Mononuclear cell (primary cell): ENCODE results near the gene ZFP57. TPM values are rescaled to one million over a fixed set of nuclear protein-coding genes. Genes with fewer than 3 reads are reported as not detected.

Experiments used
- H3K27me3 ChIP-seq: 2 replicates; pipeline ENCODE4 v1.6.0; 2011; ENCODE audit warnings: low read length, control low read depth; ENCODE audit not compliant: insufficient read depth
- H3K4me1 ChIP-seq: 2 replicates; pipeline ENCODE4 v1.5.1; 2011; ENCODE audit warnings: mild to moderate bottlenecking, low read length, control low read depth; ENCODE audit not compliant: insufficient read depth
- H3K4me3 ChIP-seq: 2 replicates; pipeline ENCODE4 v1.5.1; 2011; ENCODE audit warnings: mild to moderate bottlenecking, low read length, moderate library complexity
- H3K9me3 ChIP-seq: 2 replicates; pipeline ENCODE4 v1.5.1; 2011; ENCODE audit warnings: low read depth, mild to moderate bottlenecking, control low read depth, low read length
- total RNA-seq: library from RNA; depleted of rRNA; stranded (reverse); fragments of >200 nt; gene quantifications from one replicate; pipeline ENCODE4 v1.2.3, GENCODE V29; 2012

Gene ZFP57
- total RNA-seq, 1 donor = not detected

DNA sequence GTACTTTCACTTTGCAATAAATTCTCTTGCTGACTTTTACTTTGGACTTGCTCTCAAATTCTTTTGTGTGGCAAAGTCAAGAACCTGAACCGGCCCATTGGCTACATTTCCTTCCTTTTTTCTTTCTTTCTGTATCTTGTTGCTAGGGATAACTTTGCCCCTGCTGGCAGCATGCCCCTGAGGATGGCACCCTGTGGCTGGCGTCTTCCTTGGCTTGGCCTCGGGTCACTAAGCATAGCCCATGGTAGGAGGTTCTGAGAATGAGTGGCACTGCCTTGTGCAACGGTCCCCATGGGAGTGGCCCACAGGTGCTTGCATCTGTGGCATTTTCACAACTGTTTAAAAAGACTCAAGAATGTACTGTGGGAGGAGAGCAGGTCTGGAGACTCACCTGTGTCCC is 28.2 kb upstream of the ZFP57 start:
- no peaks in the 10 kb centered on the region for H3K9me3 ChIP-seq
- peak overlapping the region; percentile 3 for H3K4me3 ChIP-seq
- H3K27me3 ChIP-seq = no peaks in the 10 kb centered on the region
- peaks cover 36% of the 10 kb centered on the region for H3K4me1 ChIP-seq

GRCh38 chr6:29708432-29709179 is 27.7 kb upstream of the ZFP57 start:
- Histone ChIP-seq H3K27me3 (no peaks in the 10 kb centered on the region), H3K4me3 (no peak overlapping the region), H3K9me3 (no peaks in the 10 kb centered on the region), H3K4me1 (peaks cover 36% of the 10 kb centered on the region)

DNA sequence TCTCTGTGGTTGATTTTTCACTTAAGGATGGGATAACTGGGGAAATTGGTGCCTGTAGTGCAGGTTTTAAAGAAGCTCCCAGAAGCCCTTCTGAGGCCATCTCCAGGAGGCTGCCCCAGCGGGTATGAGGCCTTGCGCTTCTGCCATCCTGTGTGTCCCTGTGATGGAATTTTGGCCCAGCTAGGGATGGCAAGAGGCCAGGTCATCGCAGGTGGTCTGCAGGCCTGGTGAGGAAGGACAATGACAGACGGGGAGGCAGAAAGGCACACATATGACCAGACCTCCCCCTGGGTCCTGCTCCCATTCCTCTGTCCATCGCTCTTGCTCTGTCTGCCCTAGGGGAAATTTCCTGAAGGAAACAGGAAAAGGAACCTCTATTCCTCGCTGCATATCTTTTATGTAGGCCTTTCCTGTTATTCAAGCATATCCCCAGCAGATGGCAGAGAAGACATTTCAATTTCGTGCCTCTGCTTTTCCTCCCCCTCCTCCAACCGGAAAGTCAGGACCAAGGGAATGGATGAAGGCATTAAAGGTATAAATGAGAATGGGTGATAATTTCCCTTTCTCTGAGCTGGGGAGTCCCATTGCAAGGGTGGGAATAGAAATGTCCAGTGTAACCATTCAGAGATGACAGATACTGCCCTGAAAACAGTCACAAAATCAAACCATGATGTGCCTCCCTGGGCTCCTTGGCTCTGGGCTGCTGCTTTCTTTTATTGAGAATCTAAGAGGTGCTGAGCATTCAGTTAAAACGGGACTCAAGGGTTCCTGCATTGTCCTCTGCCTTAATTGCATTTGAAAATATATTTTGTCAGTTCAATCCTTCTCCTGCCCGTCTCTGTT is 24.7 kb upstream of the ZFP57 start:
- Histone ChIP-seq H3K27me3 (peaks cover 9% of the 10 kb centered on the region), H3K9me3 (no peaks in the 10 kb centered on the region), H3K4me3 (no peak overlapping the region), H3K4me1 (peaks cover 34% of the 10 kb centered on the region)

DNA sequence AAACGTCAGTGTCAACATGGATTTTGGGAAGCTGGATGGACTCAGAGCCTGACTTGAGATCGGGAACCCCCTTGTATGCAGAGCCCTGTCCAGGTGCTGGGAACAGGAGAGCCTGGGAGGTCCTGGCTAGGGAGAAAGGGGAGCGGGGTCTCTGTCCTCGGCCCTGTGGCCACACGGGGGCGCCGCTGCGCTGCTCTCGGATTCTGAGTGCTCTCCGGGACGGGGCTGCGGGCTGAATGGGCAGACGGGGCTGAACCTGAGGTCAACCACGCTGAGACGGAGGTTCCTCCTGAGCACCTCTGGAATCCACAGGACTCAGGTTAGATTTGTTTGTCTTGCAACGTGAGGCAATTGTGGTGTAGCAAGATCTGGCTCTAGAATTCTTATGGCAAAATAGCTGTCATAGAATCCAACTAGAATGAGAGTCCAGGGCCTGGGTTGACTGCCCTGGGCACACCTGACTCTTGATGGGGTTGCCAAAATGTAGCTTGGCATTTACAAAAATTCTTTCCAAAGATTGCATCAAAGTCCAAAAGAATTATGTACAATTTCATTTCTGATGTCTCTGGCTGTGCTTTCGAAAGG is 21.7 kb upstream of the ZFP57 start:
- H3K4me3 ChIP-seq = no peak overlapping the region

GRCh38 chr6:29696147-29697125 is 15.5 kb upstream of the ZFP57 start:
- Histone ChIP-seq H3K4me1 (no peaks in the 10 kb centered on the region), H3K4me3 (no peak overlapping the region), H3K9me3 (no peaks in the 10 kb centered on the region), H3K27me3 (peaks cover 3% of the 10 kb centered on the region)

More for the DNA sequence above, 21.7 kb upstream of the ZFP57 start:
- Histone ChIP-seq H3K4me1 (peaks cover 8% of the 10 kb centered on the region), H3K9me3 (no peaks in the 10 kb centered on the region), H3K27me3 (peaks cover 10% of the 10 kb centered on the region)

GRCh38 chr6:29694637-29695036 is 13.7 kb upstream of the ZFP57 start:
- Histone ChIP-seq H3K27me3 (no peaks in the 10 kb centered on the region), H3K4me3 (no peak overlapping the region), H3K9me3 (no peaks in the 10 kb centered on the region), H3K4me1 (no peaks in the 10 kb centered on the region)

DNA sequence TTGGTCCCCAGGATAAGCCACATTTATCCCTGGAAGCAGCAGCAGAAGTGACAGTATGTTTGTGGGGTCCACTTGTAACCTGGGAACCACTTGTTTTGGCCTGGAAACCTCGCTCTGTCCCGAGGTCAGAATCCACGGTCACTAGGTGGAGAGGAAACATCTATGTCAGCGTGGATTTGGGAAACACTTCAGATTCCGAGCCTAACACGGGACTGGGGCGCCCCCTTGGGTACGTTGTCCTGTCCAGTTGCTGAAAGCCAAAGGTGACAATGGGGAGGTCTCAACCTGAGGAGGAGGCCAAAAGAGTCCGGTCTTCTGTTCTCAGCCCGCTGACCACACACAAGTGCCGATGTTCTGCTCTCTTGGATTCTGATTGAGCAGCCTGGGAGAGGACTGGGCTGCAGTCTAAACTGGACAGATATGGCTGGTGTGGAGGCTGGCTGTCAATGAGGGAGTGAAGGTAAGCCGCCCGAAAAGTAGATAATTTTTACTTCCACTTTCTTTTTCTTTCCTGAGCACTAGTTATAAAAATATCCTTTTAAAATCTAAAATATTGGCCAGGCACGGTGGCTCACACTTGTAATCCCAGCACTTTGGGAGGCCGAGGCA is 4.9 kb upstream of the ZFP57 start:
- no peaks in the 10 kb centered on the region for H3K27me3 ChIP-seq
- H3K9me3 ChIP-seq = no peaks in the 10 kb centered on the region
- no peaks in the 10 kb centered on the region for H3K4me1 ChIP-seq
- no peak overlapping the region for H3K4me3 ChIP-seq

- Histone ChIP-seq H3K27me3 (no peaks in the 10 kb centered on the region), H3K4me1 (no peaks in the 10 kb centered on the region), H3K9me3 (no peaks in the 10 kb centered on the region), H3K4me3 (no peak overlapping the region)
Measured at GRCh38 chr6:29681811-29682210, 859 bp upstream of the ZFP57 start.

DNA sequence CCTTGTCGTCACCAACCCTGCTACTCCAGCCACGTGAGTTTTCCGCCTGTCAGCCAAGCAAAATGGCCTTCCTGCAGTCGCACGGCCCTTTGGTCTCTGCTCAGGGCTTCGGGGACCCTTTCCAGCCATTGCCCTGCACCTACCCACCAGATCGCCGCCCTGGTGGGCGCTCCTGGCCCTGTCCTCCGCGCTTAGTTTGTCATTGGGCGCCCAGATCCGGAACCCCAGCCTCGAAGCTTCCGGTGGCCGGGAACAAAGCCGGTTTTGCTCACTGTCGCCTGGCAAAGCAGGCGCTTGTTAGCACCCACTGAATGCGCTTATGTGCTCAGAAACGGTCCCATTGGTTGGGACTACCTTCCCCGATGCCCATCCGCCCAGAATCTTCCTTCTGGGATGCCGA is 536 bp downstream of the ZFP57 start:
- Histone ChIP-seq H3K4me3 (no peak overlapping the region), H3K4me1 (no peaks in the 10 kb centered on the region), H3K9me3 (no peaks in the 10 kb centered on the region), H3K27me3 (no peaks in the 10 kb centered on the region)

- no peak overlapping the region for H3K4me3 ChIP-seq
- no peaks in the 10 kb centered on the region for H3K9me3 ChIP-seq
- H3K27me3 ChIP-seq = no peaks in the 10 kb centered on the region
- no peaks in the 10 kb centered on the region for H3K4me1 ChIP-seq
Measured at GRCh38 chr6:29679962-29680361, 990 bp downstream of the ZFP57 start.

DNA sequence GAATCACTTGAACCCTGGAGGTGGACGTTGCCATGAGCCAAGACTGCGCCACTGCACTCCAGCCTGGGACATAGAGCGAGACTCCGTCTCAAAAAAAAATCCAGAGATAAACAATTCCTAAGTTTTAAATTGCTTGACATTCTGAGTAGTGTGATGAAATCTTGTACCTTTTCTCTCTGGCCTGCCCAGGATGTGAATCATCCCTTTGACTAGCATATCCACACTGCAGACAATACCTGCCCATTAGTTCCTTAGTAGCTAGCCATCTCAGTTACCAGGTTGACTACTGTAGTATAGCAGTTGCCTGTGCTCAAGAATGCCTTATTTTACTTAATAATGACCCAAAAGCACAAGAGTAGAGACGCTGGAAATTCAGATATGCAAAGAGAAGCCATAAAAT is 2.8 kb downstream of the ZFP57 start:
- no peak overlapping the region for H3K4me3 ChIP-seq
- H3K9me3 ChIP-seq = no peaks in the 10 kb centered on the region
- H3K27me3 ChIP-seq = no peaks in the 10 kb centered on the region
- H3K4me1 ChIP-seq = no peaks in the 10 kb centered on the region

- Histone ChIP-seq H3K4me3 (no peak overlapping the region), H3K4me1 (no peaks in the 10 kb centered on the region), H3K9me3 (no peaks in the 10 kb centered on the region), H3K27me3 (no peaks in the 10 kb centered on the region)
Measured at GRCh38 chr6:29676981-29677601, 3.9 kb downstream of the ZFP57 start.

DNA sequence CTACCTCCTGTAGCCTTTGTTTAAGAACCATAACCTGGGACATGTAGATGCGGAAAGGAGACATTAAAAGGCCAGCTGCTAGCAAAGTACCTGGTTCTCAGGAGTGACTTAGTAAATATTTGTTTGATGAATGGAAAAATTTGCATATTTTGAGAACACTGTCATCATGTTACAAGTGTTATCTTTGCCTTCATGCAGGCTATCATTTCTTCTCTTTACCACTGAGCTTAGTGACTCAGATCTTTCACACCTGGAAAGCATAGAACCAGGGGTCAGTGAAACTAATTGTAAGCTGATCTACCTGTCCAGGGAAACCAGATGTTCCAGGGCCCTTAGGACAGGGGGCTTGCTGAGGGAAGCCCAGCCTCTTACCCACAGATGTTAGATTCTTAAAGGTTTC is 5.4 kb downstream of the ZFP57 start:
- Histone ChIP-seq H3K4me1 (no peaks in the 10 kb centered on the region), H3K27me3 (peaks cover 8% of the 10 kb centered on the region), H3K9me3 (no peaks in the 10 kb centered on the region), H3K4me3 (no peak overlapping the region)

GRCh38 chr6:29674008-29674407 is 6.9 kb downstream of the ZFP57 start:
- Histone ChIP-seq H3K27me3 (peaks cover 8% of the 10 kb centered on the region), H3K9me3 (no peaks in the 10 kb centered on the region), H3K4me3 (no peak overlapping the region), H3K4me1 (no peaks in the 10 kb centered on the region)
